Activated naive CD4-positive, alpha-beta T cell treated with anti-CD3 and anti-CD28 coated beads for 36 hours (primary cell): ENCODE results near the gene OR5T2. TPM values are rescaled to one million over a fixed set of nuclear protein-coding genes. Genes with fewer than 3 reads are reported as not detected.

Experiments used
- total RNA-seq, 2 experiments: library from RNA; stranded (reverse); gene quantifications; one replicate each; pipeline ENCODE4 v1.2.3, GENCODE V29; 2021

The OR5T2 gene
- total RNA-seq, 2 experiments from 2014 or later: not detected

Other genes starting within 250 kb of the OR5T2 start
- not detected for gene OR5F1, start 239.6 kb downstream of the OR5T2 start, total RNA-seq
- not detected for gene OR5AS1, start 206.6 kb downstream of the OR5T2 start, total RNA-seq
- gene OR8I2, start 140.9 kb downstream of the OR5T2 start, total RNA-seq: not detected
- gene OR8H2, start 130.6 kb downstream of the OR5T2 start, total RNA-seq: not detected
- gene OR8H3, start 111.9 kb downstream of the OR5T2 start, total RNA-seq: not detected
- not detected for gene OR8J3, start 94.1 kb downstream of the OR5T2 start, total RNA-seq
- not detected for gene OR8K5, start 73.9 kb downstream of the OR5T2 start, total RNA-seq
- not detected for gene OR5J2, start 57.6 kb downstream of the OR5T2 start, total RNA-seq
- gene OR5T3, start 18.0 kb upstream of the OR5T2 start, total RNA-seq: not detected
- not detected for gene OR5T1, start 39.9 kb upstream of the OR5T2 start, total RNA-seq
- gene OR8H1, start 58.0 kb upstream of the OR5T2 start, total RNA-seq: not detected
- gene OR8K3, start 80.9 kb upstream of the OR5T2 start, total RNA-seq: not detected
- gene OR8K1, start 111.8 kb upstream of the OR5T2 start, total RNA-seq: not detected
- not detected for gene OR8J1, start 120.0 kb upstream of the OR5T2 start, total RNA-seq
- not detected for gene OR8U1, start 141.4 kb upstream of the OR5T2 start, total RNA-seq
- gene OR5AL1, start 178.4 kb upstream of the OR5T2 start, total RNA-seq: not detected
- not detected for gene OR5M3, start 239.1 kb upstream of the OR5T2 start, total RNA-seq